Esophagus muscularis mucosa (tissue), 4 donors: ENCODE data around the gene FOXF1.

Experiments used
- CTCF ChIP-seq, 3 experiments: fragments of 200-600 bp in 2 of 3; fragments of 450-650 bp in 1 of 3; sonication (generic) in 2 of 3; IDR thresholded peaks; one replicate each; pipeline ENCODE4 v1.5.1; 2017 to 2019; ENCODE audit warnings: antibody characterized with exemption in 3 of 3, mild to moderate bottlenecking in 2 of 3, moderate library complexity in 1 of 3
- EP300 ChIP-seq: sonication (generic); formaldehyde crosslinking; IDR thresholded peaks from one replicate; pipeline ENCODE4 v1.6.1; 2017; ENCODE audit warnings: antibody characterized with exemption
- POLR2A ChIP-seq: fragments of 450-650 bp; IDR thresholded peaks from one replicate; pipeline ENCODE4 v1.6.1; 2017; ENCODE audit warnings: antibody characterized with exemption, moderate library complexity, mild to moderate bottlenecking, low read depth
- POLR2AphosphoS5 ChIP-seq, 2 donors: sonication (generic); formaldehyde crosslinking; IDR thresholded peaks; one replicate each; pipeline ENCODE4 v1.6.1; 2017; ENCODE audit warnings: antibody characterized with exemption in 2 of 2

DNA sequence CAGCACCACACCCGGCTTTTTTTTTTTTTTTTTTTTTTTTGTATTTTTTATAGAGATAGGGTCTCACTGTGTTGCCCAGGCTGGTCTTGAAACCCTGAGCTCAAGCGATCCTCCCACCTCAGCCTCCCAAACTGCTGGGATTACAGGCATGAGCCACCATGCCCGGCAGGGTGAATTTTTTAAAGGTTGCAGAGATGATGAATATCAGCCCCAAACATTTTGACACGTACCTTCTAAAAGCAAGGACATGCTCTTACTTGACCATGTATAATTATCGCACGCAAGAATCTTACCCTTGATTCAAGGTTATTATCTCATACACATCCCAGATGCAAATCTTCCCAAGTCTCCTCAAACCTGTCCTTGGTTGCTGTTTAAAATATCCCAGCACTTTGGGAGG lies 52.0 kb downstream of the FOXF1 start:
- TF ChIP-seq CTCF (IDR thresholded peaks at IDR 0.05) (no peak), POLR2A (no peak), POLR2AphosphoS5 (IDR thresholded peaks at IDR 0.05) (no peak), EP300 (no peak)
